Stimulated activated CD8-positive, alpha-beta memory T cell treated with anti-CD3 and anti-CD28 coated beads, Interleukin-7, amount 100 ng/mL, for 4 hours (primary cell): Measurements from ENCODE around the gene NUTF2.

ENCODE experiments used
- DNase-seq, 2 donors: peaks; one replicate each; pipeline ENCODE4 v3.0.0-alpha.2; 2020; ENCODE audit warnings: low read depth in 2 of 2

Gene NUTF2

GRCh38 chr16:67837811-67838210 is 8.9 kb upstream of the NUTF2 start:
- DNase-seq, result no peak

- DNase-seq, result no peak
Observed at GRCh38 chr16:67841198-67841815, 5.4 kb upstream of the NUTF2 start.

- peak; percentile 87 to 92 for DNase-seq
Observed at GRCh38 chr16:67841816-67842508, 4.8 kb upstream of the NUTF2 start, which contains the start of gene THAP11. THAP11 (plus strand) TSS chr16:67842320; CDS start chr16:67842555, 235 bp downstream.

- peak; percentile 5 to 39 for DNase-seq
Observed at GRCh38 chr16:67842509-67843342, 4.0 kb upstream of the NUTF2 start.

- peak in 1 of 2 donors; percentile 5 for DNase-seq
Observed at GRCh38 chr16:67843343-67843765, 3.4 kb upstream of the NUTF2 start.

GRCh38 chr16:67844497-67844896 is 2.2 kb upstream of the NUTF2 start:
- no peak for DNase-seq

- DNase-seq, result no peak
Observed at GRCh38 chr16:67845291-67846062, 1.3 kb upstream of the NUTF2 start.

- DNase-seq, result no peak
Observed at GRCh38 chr16:67846063-67846319, 742 bp upstream of the NUTF2 start.

- DNase-seq, result no peak
Observed at GRCh38 chr16:67847064-67847861, 530 bp downstream of the NUTF2 start, which contains the start of gene CENPT. CENPT (minus strand) TSS chr16:67847693; CDS start chr16:67833859, 13,834 bp downstream.

GRCh38 chr16:67848118-67848517 is 1.4 kb downstream of the NUTF2 start:
- DNase-seq, result no peak

- DNase-seq, result no peak
Observed at GRCh38 chr16:67853670-67854069, 6.9 kb downstream of the NUTF2 start.

GRCh38 chr16:67855789-67856188 is 9.1 kb downstream of the NUTF2 start:
- DNase-seq, result no peak

GRCh38 chr16:67856927-67857546 is 10.3 kb downstream of the NUTF2 start:
- no peak for DNase-seq

- DNase-seq, result no peak
Observed at GRCh38 chr16:67857547-67858233, 11.0 kb downstream of the NUTF2 start.

- DNase-seq, result no peak
Observed at GRCh38 chr16:67858500-67858899, 11.8 kb downstream of the NUTF2 start.

- no peak for DNase-seq
Observed at GRCh38 chr16:67860589-67861398, 14.1 kb downstream of the NUTF2 start.

GRCh38 chr16:67861877-67862276 is 15.1 kb downstream of the NUTF2 start:
- DNase-seq, result no peak

- no peak for DNase-seq
Observed at GRCh38 chr16:67862623-67863583, 16.2 kb downstream of the NUTF2 start.
